CD4-positive, alpha-beta T cell (primary cell): ENCODE measurements around the gene FBN3. TPM values are rescaled to one million over a fixed set of nuclear protein-coding genes. Genes with fewer than 3 reads are reported as not detected.

Source experiments
- ATAC-seq: fragments of 200-7000 bp; cut with Tn5 transposase; one replicate; pipeline ENCODE4 v1.10.0; 2022; ENCODE audit warnings: mild to moderate bottlenecking; ENCODE audit not compliant: poor library complexity
- CTCF ChIA-PET: fragments of 350-600 bp; sonication (Branson Sonifier 250); formaldehyde crosslinking; loops from one replicate; lab custom pipeline; 2021; ENCODE audit warnings: antibody characterized with exemption, inconsistent platforms; lab: Charles Lee
- POLR2A ChIA-PET: fragments of 350-600 bp; sonication (Branson Sonifier 250); formaldehyde crosslinking; loops from one replicate; lab custom pipeline; 2021; ENCODE audit warnings: antibody characterized with exemption, inconsistent platforms; lab: Charles Lee
- DNase-seq, 14 experiments: peaks; one replicate each; pipeline ENCODE4 v3.0.0-alpha.2; 2013 to 2020; ENCODE audit warnings: mixed read lengths in 2 of 14
- H3K27ac ChIP-seq, 2 donors: one replicate each; pipeline versions ENCODE4 v1.5.1 to v1.7.0; 2013; ENCODE audit warnings: low read length in 2 of 2, low read depth in 1 of 2, mild to moderate bottlenecking in 1 of 2
- H3K27me3 ChIP-seq, 2 experiments: 1 replicate in 1 of 2; 2 replicates in 1 of 2; pipeline versions ENCODE4 v1.6.1 to v1.7.0; 2013; ENCODE audit warnings: low read length in 2 of 2, control low read depth in 1 of 2, mild to moderate bottlenecking in 1 of 2, moderate library complexity in 1 of 2; ENCODE audit not compliant: insufficient read depth in 2 of 2, control insufficient read depth in 1 of 2
- H3K36me3 ChIP-seq: one replicate; pipeline ENCODE4 v1.6.1; 2013; ENCODE audit warnings: low read length, control low read depth; ENCODE audit not compliant: insufficient read depth
- H3K4me1 ChIP-seq: one replicate; pipeline ENCODE4 v1.6.1; 2013; ENCODE audit warnings: low read length, control low read depth; ENCODE audit not compliant: insufficient read depth
- H3K4me3 ChIP-seq: one replicate; pipeline ENCODE4 v1.5.1; 2013; ENCODE audit warnings: mild to moderate bottlenecking, low read length, moderate library complexity
- H3K9me3 ChIP-seq, 2 experiments: 1 replicate in 1 of 2; 2 replicates in 1 of 2; pipeline versions ENCODE4 v1.6.1 to v1.7.0; 2013; ENCODE audit warnings: low read length in 2 of 2, mild to moderate bottlenecking in 2 of 2, control low read depth in 1 of 2, moderate library complexity in 1 of 2; ENCODE audit not compliant: control insufficient read depth in 1 of 2, insufficient read depth in 1 of 2
- H3K27ac Mint-ChIP-seq: one replicate; pipeline ENCODE4 v1.8.0; 2020; ENCODE audit warnings: mixed read lengths
- H3K27me3 Mint-ChIP-seq: one replicate; pipeline ENCODE4 v1.8.0; 2021; ENCODE audit warnings: mixed read lengths
- H3K36me3 Mint-ChIP-seq: one replicate; pipeline ENCODE4 v1.8.0; 2021; ENCODE audit warnings: low read depth, mixed read lengths
- H3K4me1 Mint-ChIP-seq: one replicate; pipeline ENCODE4 v1.8.0; 2021; ENCODE audit warnings: low read depth, mixed read lengths
- H3K4me3 Mint-ChIP-seq: one replicate; pipeline ENCODE4 v1.8.0; 2020; ENCODE audit warnings: mild to moderate bottlenecking, mixed read lengths
- H3K9me3 Mint-ChIP-seq: one replicate; pipeline ENCODE4 v1.8.0; 2020; ENCODE audit warnings: mixed read lengths
- CTCF ChIP-seq: fragments of 200-600 bp; IDR thresholded peaks from one replicate; pipeline ENCODE4 v1.8.0; 2022; ENCODE audit warnings: antibody characterized with exemption, mild to moderate bottlenecking
- intact Hi-C, 2 experiments: fragments of 100-400 bp; cut with DNase I in 1 of 2; cut with micrococcal nuclease in 1 of 2; formaldehyde crosslinking; loops; one replicate each; pipeline versions ENCODE4 v1.15.1 to v1.9.0; 2023 to 2025; cut with DNase I, micrococcal nuclease
- total RNA-seq, 174 experiments: library from RNA in 2 of 174; stranded (reverse) in 2 of 174; gene quantifications; one replicate each; pipeline ENCODE4 v1.2.3 and lab custom pipeline; 2021 to 2026

The FBN3 gene
- total RNA-seq, 2 experiments from 2014 or later = not detected

GRCh38 chr19:8074501-8074900 lies 74.9 kb downstream of the FBN3 start:
- TF ChIP-seq CTCF = no peak
- Mint-ChIP-seq H3K27ac (no peak overlapping the region), H3K9me3 (peaks cover 8% of the 10 kb centered on the region), H3K36me3 (no peaks in the 10 kb centered on the region), H3K4me1 (peaks cover 7% of the 10 kb centered on the region), H3K27me3 (peaks cover 4% of the 10 kb centered on the region), H3K4me3 (no peak overlapping the region)
- no peak overlapping the region for H3K4me3 ChIP-seq
- ATAC-seq (no peak), DNase-seq (no peak)
- intact Hi-C loops = no loop called here
- H3K36me3 ChIP-seq = no peaks in the 10 kb centered on the region
- CTCF ChIA-PET = no interaction called here
- H3K27ac ChIP-seq = no peak overlapping the region
- H3K4me1 ChIP-seq = no peaks in the 10 kb centered on the region
- POLR2A ChIA-PET = no interaction called here
- peaks cover 0 to 7% of the 10 kb centered on the region in 2 experiments for H3K27me3 ChIP-seq
- H3K9me3 ChIP-seq = peaks cover 11 to 44% of the 10 kb centered on the region in 2 experiments

GRCh38 chr19:8071912-8072311 lies 77.5 kb downstream of the FBN3 start:
- Mint-ChIP-seq H3K36me3 (no peaks in the 10 kb centered on the region), H3K27ac (no peak overlapping the region), H3K4me3 (no peak overlapping the region), H3K9me3 (peaks cover 8% of the 10 kb centered on the region), H3K27me3 (peaks cover 4% of the 10 kb centered on the region), H3K4me1 (peaks cover 7% of the 10 kb centered on the region)
- Histone ChIP-seq H3K4me3 (no peak overlapping the region), H3K9me3 (peaks cover 16 to 54% of the 10 kb centered on the region in 2 experiments), H3K36me3 (no peaks in the 10 kb centered on the region), H3K4me1 (no peaks in the 10 kb centered on the region), H3K27me3 (peaks cover 0 to 7% of the 10 kb centered on the region in 2 experiments), H3K27ac (no peak overlapping the region)
- ChIA-PET CTCF (no interaction called here), POLR2A (no interaction called here)
- no peak for ATAC-seq
- TF ChIP-seq CTCF = no peak
- DNase-seq = no peak
- intact Hi-C loops = no loop called here

GRCh38 chr19:8069096-8069973 lies 80.1 kb downstream of the FBN3 start:
- intact Hi-C loops = no loop called here
- ATAC-seq = no peak
- CTCF ChIA-PET = no interaction called here
- Mint-ChIP-seq H3K4me3 (no peak overlapping the region), H3K9me3 (peaks cover 7% of the 10 kb centered on the region), H3K27me3 (peaks cover 4% of the 10 kb centered on the region), H3K36me3 (no peaks in the 10 kb centered on the region), H3K4me1 (peaks cover 7% of the 10 kb centered on the region), H3K27ac (no peak overlapping the region)
- Histone ChIP-seq H3K27ac (no peak overlapping the region), H3K9me3 (peaks cover 16 to 46% of the 10 kb centered on the region in 2 experiments), H3K4me1 (no peaks in the 10 kb centered on the region), H3K4me3 (no peak overlapping the region), H3K27me3 (peaks cover 0 to 7% of the 10 kb centered on the region in 2 experiments), H3K36me3 (no peaks in the 10 kb centered on the region)
- peak in 1 of 14 experiments; percentile 25 for DNase-seq
- peak; percentile 27 for TF ChIP-seq CTCF
- POLR2A ChIA-PET = no interaction called here
